Transverse colon (tissue), 4 donors: ENCODE data around the gene SLC9A1.

Experiments
- CTCF ChIP-seq, 5 experiments: fragments of 200-600 bp in 3 of 5; fragments of 450-650 bp in 2 of 5; sonication (generic) in 3 of 5; IDR thresholded peaks; 1 replicate in 2 of 5; 2 replicates in 3 of 5; pipeline ENCODE4 v1.5.1; 2016 to 2017; ENCODE audit warnings: antibody characterized with exemption in 5 of 5, inconsistent platforms in 3 of 5, mild to moderate bottlenecking in 2 of 5, moderate library complexity in 1 of 5
- POLR2A ChIP-seq: fragments of 450-650 bp; IDR thresholded peaks from one replicate; pipeline ENCODE4 v1.6.1; 2016; ENCODE audit warnings: antibody characterized with exemption, mild to moderate bottlenecking, moderate library complexity
- POLR2AphosphoS5 ChIP-seq, 3 donors: sonication (generic); formaldehyde crosslinking; IDR thresholded peaks; one replicate each; pipeline ENCODE4 v1.6.1; 2016; ENCODE audit warnings: antibody characterized with exemption in 3 of 3

DNA sequence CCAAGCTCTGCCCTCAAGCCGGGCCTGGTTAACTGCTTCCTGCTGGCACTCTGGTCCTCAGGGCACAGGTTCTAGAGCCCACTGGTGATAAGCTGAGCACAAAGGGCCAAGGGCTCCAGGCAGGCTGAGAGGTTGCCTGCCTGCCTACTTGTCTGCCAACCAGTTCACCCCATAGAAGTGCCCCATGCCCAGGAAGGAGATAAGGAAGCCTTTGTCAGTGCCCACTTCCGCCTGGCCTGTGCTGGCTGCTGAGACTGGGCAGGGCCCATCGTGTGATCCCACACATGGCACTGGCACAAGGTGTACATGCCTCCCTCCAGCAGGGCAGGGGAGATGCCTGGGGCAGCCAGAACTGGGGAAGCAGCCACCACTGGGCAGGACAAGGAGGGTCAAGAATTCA is 24.1 kb downstream of the SLC9A1 start:
- TF ChIP-seq CTCF (IDR thresholded peaks at IDR 0.05) (no peak), POLR2AphosphoS5 (IDR thresholded peaks at IDR 0.05) (no peak), POLR2A (no peak)
